SKM-1 (cell line): ENCODE results near the gene RASAL1.

ENCODE experiments used
- DNase-seq: peaks from one replicate; lab custom pipeline; 2025; ENCODE audit not compliant: unreplicated experiment; lab: John Stamatoyannopoulos, UW

The RASAL1 gene, protein sequence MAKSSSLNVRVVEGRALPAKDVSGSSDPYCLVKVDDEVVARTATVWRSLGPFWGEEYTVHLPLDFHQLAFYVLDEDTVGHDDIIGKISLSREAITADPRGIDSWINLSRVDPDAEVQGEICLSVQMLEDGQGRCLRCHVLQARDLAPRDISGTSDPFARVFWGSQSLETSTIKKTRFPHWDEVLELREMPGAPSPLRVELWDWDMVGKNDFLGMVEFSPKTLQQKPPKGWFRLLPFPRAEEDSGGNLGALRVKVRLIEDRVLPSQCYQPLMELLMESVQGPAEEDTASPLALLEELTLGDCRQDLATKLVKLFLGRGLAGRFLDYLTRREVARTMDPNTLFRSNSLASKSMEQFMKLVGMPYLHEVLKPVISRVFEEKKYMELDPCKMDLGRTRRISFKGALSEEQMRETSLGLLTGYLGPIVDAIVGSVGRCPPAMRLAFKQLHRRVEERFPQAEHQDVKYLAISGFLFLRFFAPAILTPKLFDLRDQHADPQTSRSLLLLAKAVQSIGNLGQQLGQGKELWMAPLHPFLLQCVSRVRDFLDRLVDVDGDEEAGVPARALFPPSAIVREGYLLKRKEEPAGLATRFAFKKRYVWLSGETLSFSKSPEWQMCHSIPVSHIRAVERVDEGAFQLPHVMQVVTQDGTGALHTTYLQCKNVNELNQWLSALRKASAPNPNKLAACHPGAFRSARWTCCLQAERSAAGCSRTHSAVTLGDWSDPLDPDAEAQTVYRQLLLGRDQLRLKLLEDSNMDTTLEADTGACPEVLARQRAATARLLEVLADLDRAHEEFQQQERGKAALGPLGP

DNA sequence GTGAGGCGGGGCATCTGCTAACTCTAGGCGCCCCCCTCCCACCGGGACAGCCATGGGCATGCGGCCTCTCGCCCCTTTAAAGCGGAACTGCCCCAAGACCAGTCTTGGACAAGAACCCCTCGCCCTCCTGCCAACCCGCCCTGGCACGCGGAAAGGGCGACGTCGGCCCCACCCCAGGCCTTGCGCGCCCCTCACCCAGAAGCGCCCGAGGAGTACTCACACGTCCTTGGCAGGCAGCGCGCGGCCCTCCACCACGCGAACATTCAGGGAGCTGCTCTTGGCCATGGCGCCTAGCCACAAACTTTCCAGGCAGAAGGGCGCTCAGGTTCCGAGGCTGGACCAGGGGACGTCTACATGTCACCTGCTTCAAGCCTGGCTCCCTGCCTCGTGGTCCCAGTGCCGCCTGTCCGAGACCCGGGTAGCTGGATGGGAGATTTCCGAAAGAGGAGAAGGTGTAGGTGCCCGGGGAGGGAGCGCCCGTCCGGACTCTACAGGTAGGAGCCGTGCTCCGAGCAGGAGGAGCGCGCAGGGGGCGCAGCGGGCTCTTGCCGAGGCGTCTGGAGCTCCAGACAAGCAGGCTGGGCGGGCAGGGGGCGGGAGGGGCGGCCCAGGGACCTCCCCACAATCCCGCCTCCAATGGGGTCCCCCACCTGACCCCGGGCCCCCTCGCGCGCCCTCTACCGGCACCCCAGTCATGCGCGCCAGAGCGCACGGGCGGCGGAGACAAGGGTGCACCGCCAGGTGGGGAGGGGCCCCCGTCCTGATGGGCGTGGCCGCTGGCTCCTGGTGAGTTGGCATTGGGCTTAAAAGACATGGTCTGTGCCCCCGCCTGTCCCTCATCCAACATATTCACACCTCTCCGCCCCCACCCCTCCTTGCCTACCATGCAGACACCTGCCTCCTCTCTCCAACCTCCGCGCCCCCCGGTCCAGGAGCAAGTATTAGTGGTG, at the start of gene RASAL1:
TSS of gene RASAL1 (minus strand) at position 584 of the 950 bp plus-strand sequence. CDS start at position 285, 299 bp downstream.
- DNase-seq = no peak

DNA sequence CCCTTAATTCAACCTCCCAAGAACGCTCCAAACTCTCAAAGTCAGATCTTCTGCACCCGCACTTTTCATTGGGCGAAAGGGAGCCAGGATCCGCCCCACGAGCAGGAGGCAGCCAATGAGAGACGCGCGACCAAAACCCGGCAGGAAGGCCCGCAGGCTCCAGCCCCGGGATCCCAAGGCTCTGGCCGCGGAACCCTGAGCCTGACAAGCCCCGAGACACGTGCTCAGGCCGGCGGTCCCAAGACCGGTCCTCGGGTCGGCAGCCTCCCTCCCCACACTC, 49.3 kb upstream of the RASAL1 start:
- DNase-seq = peak; percentile 27

- no peak for DNase-seq
Observed at GRCh38 chr12:113184098-113184899, 48.7 kb upstream of the RASAL1 start.

GRCh38 chr12:113183030-113183589, 47.5 kb upstream of the RASAL1 start:
- no peak for DNase-seq

DNA sequence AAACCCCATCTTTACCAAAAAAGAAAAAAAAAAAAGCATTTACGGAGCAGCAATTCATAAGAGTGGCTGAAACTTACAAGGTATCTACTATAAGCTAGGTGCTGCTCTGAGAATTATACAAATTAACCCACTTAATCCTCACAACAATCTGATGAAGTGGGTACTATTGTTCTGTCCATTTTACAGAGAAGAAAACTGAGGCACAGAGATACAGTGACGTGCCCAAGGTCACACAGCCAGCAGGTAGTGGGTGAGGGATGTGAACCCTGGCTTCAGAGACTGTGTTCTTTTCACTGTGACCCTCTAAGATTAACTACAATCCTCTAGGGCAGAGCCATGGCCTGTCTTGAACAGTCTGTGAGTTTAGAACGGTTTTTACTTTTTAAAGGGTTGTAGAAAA, 46.4 kb upstream of the RASAL1 start:
- no peak for DNase-seq

DNA sequence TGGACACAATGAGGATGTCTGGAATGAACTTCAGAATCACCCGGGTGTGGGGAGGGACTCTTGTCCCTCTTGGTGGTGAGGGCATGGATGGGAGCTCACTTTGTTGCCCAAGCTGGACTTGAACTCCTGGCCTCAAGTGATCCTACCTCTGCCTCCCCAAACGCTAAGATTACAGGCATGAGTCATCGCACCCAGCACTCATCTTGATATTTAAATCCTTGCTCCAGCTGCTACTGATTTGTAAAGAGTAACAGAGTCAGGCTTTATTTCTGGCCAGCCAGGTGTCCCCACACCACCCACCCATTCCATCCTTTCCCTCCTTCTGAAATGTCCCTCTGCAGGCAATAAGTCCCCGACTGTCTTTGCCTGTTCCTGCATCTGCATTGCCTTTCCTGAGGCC, 44.8 kb upstream of the RASAL1 start:
- no peak for DNase-seq

- no peak for DNase-seq
Observed at GRCh38 chr12:113179023-113179422, 43.5 kb upstream of the RASAL1 start.

GRCh38 chr12:113174461-113175384, 39.2 kb upstream of the RASAL1 start:
- DNase-seq = no peak

DNA sequence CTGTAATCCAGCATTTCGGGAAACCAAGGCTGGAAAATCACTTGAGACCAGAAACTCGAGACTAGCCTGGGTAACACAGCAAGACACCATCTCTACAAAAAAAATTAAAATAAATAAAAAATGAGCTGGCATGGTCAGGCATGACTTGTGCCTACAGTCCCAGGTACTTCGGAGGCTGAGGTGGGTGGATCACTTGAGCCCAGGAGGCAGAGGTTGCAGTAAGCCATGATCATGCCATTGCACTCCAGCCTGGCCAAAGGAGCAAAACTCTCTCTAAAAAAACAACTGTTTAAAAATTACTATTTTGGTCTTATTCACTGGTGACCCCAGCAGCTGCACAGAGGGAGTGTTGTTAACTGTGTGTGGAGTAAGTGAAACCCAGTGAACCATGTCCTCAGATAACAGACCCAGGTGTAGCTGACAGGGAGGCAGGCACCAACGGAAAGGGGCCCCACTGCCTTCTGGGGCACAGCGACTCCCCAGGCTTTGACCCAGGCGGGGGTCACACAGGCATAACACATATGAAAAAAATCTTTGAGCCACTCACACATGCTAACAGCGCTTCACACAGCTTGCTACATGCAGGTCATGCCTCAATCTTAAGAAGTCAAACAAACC, 37.6 kb upstream of the RASAL1 start:
- DNase-seq = no peak

GRCh38 chr12:113172185-113172584, 36.6 kb upstream of the RASAL1 start:
- DNase-seq = no peak

- DNase-seq = no peak
Observed at GRCh38 chr12:113171543-113171942, 36.0 kb upstream of the RASAL1 start.

DNA sequence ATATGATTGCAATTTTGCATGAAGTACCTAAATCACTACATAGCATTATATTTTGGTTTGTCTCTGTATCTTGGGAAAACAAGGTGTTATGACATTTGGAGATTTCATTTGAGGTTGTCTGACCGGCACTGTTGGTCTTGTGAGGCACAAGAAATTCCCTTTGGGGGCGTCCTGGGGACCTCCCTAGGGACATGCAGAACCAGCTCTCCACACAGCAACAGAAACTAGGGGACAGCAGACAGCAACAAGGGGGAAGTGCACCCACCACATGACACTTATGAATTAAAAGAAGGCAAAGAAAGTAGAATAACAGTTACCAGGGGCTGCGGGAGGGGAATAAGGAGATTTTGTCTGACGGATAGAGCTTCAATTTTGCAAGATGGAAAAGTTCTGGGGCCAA, 35.4 kb upstream of the RASAL1 start:
- DNase-seq = no peak

DNA sequence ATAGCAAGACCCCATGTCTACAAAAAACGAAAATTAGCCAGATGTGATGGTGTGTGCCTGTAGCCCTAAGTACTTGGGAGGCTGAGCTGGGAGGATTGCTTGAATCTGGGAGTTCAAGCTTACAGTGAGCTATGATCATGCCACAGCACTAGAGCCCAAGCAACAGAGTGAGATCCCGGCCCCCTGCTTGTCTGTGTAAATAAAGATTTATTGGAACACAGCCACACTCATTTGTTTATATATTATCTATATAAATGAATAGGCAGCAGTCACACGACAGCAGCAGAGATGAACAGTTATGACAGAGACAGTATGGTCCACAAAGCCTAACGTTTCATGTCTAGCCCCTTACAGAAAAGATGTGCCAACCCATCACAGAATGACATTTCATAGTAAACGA, 34.9 kb upstream of the RASAL1 start:
- no peak for DNase-seq

- DNase-seq = no peak
Observed at GRCh38 chr12:113169697-113170096, 34.1 kb upstream of the RASAL1 start.

DNA sequence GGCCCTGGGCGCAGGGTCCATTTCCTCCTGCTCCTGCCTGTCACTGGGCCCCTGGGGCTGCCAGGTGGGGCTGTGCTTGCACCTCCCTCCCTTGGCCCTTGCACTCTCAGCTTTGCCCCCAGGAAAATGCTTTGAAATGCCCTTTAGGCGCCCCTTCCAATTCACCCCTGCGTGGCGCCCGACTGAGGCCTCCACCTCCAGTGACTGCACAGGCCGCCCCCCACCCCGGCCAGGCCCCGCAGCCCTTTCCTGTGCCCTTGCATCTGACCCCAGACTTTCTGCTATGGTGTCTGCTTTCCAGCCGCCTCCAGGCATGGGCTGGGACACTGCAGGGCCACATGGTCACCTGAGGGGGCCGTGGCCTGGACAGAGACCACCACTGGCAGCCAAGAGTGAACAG, 32.3 kb upstream of the RASAL1 start:
- DNase-seq = no peak

- DNase-seq = no peak
Observed at GRCh38 chr12:113165521-113166450, 30.2 kb upstream of the RASAL1 start.

GRCh38 chr12:113164014-113164413, 28.5 kb upstream of the RASAL1 start:
- DNase-seq = no peak

DNA sequence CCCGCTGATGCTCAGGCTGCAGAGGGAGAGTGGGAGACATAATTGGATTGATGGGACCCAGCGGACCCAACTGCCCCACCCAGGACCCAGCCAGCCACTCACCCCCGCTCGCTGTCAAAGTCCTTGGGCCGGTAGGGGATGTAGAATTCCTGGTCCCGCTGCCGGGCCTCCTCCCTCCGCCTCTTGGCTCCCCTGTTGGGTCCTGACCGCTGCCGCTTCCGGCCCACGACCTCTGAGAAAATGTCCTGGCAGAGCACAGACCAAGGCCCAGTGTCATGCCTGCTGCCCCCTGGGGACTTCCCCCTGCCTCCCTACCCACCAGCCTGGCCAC, 27.4 kb upstream of the RASAL1 start:
- no peak for DNase-seq
